Measurements from ENCODE around the gene ZNF329. TPM values are rescaled to one million over a fixed set of nuclear protein-coding genes. Genes with fewer than 3 reads are reported as not detected.
A peak's percentile ranks its signal among the peaks of the same experiment; 100 is the strongest.

Gene ZNF329
- total RNA-seq, 1 donor from 2014 or later = 11.1 TPM

GRCh38 chr19:58096884-58097283, 53.7 kb downstream of the ZNF329 start:
- H3K9ac ChIP-seq (ENCODE audit: low read length) = no peak overlapping the region
- no peak overlapping the region for H3K4me3 ChIP-seq (ENCODE audit: insufficient read depth, low read depth, low read length)

GRCh38 chr19:58095328-58095727, 55.3 kb downstream of the ZNF329 start:
- Mint-ChIP-seq H3K9me3 (ENCODE audit: unreplicated experiment) (peaks cover 44% of the 10 kb centered on the region), H3K4me3 (ENCODE audit: unreplicated experiment) (no peak overlapping the region), H3K27me3 (ENCODE audit: low read depth, unreplicated experiment) (no peaks in the 10 kb centered on the region), H3K27ac (ENCODE audit: unreplicated experiment) (no peak overlapping the region), H3K4me1 (ENCODE audit: low read depth, unreplicated experiment) (no peaks in the 10 kb centered on the region), H3K36me3 (ENCODE audit: low read depth, unreplicated experiment) (peaks cover 24% of the 10 kb centered on the region)
- Histone ChIP-seq H3K4me3 (ENCODE audit: insufficient read depth, low read depth, low read length) (no peak overlapping the region), H3K4me2 (ENCODE audit: low read length) (no peak overlapping the region), H3K27me3 (ENCODE audit: insufficient read depth, low read length) (no peaks in the 10 kb centered on the region), H2AFZ (ENCODE audit: low read depth, low read length) (no peak overlapping the region), H3K27ac (ENCODE audit: low read depth, low read length) (no peak overlapping the region), H3K79me2 (ENCODE audit: insufficient read depth, low read length) (peaks cover 7% of the 10 kb centered on the region), H3K4me1 (ENCODE audit: insufficient read depth, low read length) (peaks cover 7% of the 10 kb centered on the region), H3K9ac (ENCODE audit: low read length) (no peak overlapping the region), H3K9me3 (ENCODE audit: insufficient read depth, low read depth, low read length) (peaks cover 37% of the 10 kb centered on the region), H4K20me1 (ENCODE audit: insufficient read depth, low read length) (no peaks in the 10 kb centered on the region), H3K36me3 (ENCODE audit: insufficient read depth, low read length) (no peaks in the 10 kb centered on the region)
- TF ChIP-seq EZH2 (IDR thresholded peaks at IDR 0.05; ENCODE audit: insufficient read depth, low read length) (no peak), CTCF (IDR thresholded peaks at IDR 0.05; ENCODE audit: insufficient read depth, low read depth, low read length) (no peak)
- DNase-seq (ENCODE audit: low read depth) = no peak
- no peak for FAIRE-seq

More at GRCh38 chr19:58096884-58097283, 53.7 kb downstream of the ZNF329 start:
- Mint-ChIP-seq H3K27ac (ENCODE audit: unreplicated experiment) (peak overlapping the region; percentile 0), H3K4me3 (ENCODE audit: unreplicated experiment) (peak overlapping the region; percentile 84), H3K4me1 (ENCODE audit: low read depth, unreplicated experiment) (no peaks in the 10 kb centered on the region), H3K36me3 (ENCODE audit: low read depth, unreplicated experiment) (peaks cover 23% of the 10 kb centered on the region), H3K9me3 (ENCODE audit: unreplicated experiment) (peaks cover 45% of the 10 kb centered on the region), H3K27me3 (ENCODE audit: low read depth, unreplicated experiment) (no peaks in the 10 kb centered on the region)
- Histone ChIP-seq H3K79me2 (ENCODE audit: insufficient read depth, low read length) (peaks cover 7% of the 10 kb centered on the region), H3K9me3 (ENCODE audit: insufficient read depth, low read depth, low read length) (peaks cover 33% of the 10 kb centered on the region), H3K4me1 (ENCODE audit: insufficient read depth, low read length) (peaks cover 7% of the 10 kb centered on the region), H3K27me3 (ENCODE audit: insufficient read depth, low read length) (no peaks in the 10 kb centered on the region), H3K27ac (ENCODE audit: low read depth, low read length) (no peak overlapping the region), H3K36me3 (ENCODE audit: insufficient read depth, low read length) (no peaks in the 10 kb centered on the region), H3K4me2 (ENCODE audit: low read length) (peak overlapping the region; percentile 92), H4K20me1 (ENCODE audit: insufficient read depth, low read length) (no peaks in the 10 kb centered on the region), H2AFZ (ENCODE audit: low read depth, low read length) (no peak overlapping the region)
- FAIRE-seq (no peak), DNase-seq (ENCODE audit: low read depth) (no peak)
- TF ChIP-seq EZH2 (IDR thresholded peaks at IDR 0.05; ENCODE audit: insufficient read depth, low read length) (no peak), CTCF (IDR thresholded peaks at IDR 0.05; ENCODE audit: insufficient read depth, low read depth, low read length) (no peak)

DNA sequence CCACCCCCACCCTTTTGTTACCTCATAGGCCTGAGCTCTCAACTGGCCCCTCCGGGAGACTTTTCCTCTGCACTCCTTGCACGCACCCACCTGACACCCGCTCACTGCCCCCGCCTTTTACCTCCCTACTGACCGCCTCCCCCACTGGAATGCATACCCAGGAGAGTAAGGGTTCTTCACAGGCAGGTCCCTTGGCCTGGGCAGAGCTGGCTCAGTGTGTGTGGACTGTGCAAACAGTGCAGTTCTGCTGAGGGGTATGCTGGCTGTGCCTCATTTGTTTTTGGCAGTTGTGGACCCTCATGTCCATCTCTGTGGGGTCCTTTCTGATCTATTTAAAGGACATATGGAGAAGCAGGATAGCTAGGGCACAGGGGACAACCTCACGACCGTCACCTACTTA, 57.5 kb downstream of the ZNF329 start:
- Histone ChIP-seq H3K79me2 (ENCODE audit: insufficient read depth, low read length) (peaks cover 7% of the 10 kb centered on the region), H3K4me2 (ENCODE audit: low read length) (no peak overlapping the region), H3K36me3 (ENCODE audit: insufficient read depth, low read length) (no peaks in the 10 kb centered on the region), H4K20me1 (ENCODE audit: insufficient read depth, low read length) (no peaks in the 10 kb centered on the region), H2AFZ (ENCODE audit: low read depth, low read length) (no peak overlapping the region), H3K9ac (ENCODE audit: low read length) (no peak overlapping the region), H3K9me3 (ENCODE audit: insufficient read depth, low read depth, low read length) (peaks cover 32% of the 10 kb centered on the region), H3K27ac (ENCODE audit: low read depth, low read length) (no peak overlapping the region), H3K4me3 (ENCODE audit: insufficient read depth, low read depth, low read length) (no peak overlapping the region), H3K4me1 (ENCODE audit: insufficient read depth, low read length) (peaks cover 3% of the 10 kb centered on the region), H3K27me3 (ENCODE audit: insufficient read depth, low read length) (no peaks in the 10 kb centered on the region)
- H3K27me3 Mint-ChIP-seq (ENCODE audit: low read depth, unreplicated experiment) = no peaks in the 10 kb centered on the region
- no peak overlapping the region for H3K4me3 Mint-ChIP-seq (ENCODE audit: unreplicated experiment)
- H3K36me3 Mint-ChIP-seq (ENCODE audit: low read depth, unreplicated experiment) = peaks cover 35% of the 10 kb centered on the region
- H3K27ac Mint-ChIP-seq (ENCODE audit: unreplicated experiment) = no peak overlapping the region
- DNase-seq (ENCODE audit: low read depth) (no peak), FAIRE-seq (no peak)
- no peak for TF ChIP-seq CTCF (IDR thresholded peaks at IDR 0.05; ENCODE audit: insufficient read depth, low read depth, low read length)
- no peak for TF ChIP-seq EZH2 (IDR thresholded peaks at IDR 0.05; ENCODE audit: insufficient read depth, low read length)
- H3K4me1 Mint-ChIP-seq (ENCODE audit: low read depth, unreplicated experiment) = no peaks in the 10 kb centered on the region
- peaks cover 30% of the 10 kb centered on the region for H3K9me3 Mint-ChIP-seq (ENCODE audit: unreplicated experiment)
